IPS-NIHi11 (cell line): ENCODE results near the gene PARD3.

Source experiments
- DNase-seq: peaks from one replicate; pipeline ENCODE4 v3.0.0; 2012; ENCODE audit warnings: mixed read lengths, low spot score

PARD3 gene

DNA sequence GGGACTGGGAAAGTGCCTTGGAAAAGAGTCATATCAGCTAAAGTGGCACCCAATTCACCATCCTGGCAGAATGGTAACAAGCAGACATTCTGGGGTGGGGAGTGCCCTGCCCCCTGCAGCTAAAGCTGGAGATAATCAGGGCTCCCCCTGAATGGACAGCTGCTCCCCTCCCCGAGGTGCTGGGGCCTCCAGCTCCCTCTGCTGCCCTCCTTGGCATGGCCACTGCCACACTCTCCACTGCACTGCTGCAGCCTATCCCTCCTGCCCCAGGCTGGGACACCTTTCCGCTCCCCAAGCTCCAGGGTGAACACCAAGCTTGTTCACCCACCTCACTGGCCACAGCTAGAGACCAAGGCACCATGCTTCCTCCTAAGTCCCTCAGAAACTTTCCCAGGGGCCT, 9.8 kb upstream of the PARD3 start:
- peak; percentile 49 for DNase-seq

DNA sequence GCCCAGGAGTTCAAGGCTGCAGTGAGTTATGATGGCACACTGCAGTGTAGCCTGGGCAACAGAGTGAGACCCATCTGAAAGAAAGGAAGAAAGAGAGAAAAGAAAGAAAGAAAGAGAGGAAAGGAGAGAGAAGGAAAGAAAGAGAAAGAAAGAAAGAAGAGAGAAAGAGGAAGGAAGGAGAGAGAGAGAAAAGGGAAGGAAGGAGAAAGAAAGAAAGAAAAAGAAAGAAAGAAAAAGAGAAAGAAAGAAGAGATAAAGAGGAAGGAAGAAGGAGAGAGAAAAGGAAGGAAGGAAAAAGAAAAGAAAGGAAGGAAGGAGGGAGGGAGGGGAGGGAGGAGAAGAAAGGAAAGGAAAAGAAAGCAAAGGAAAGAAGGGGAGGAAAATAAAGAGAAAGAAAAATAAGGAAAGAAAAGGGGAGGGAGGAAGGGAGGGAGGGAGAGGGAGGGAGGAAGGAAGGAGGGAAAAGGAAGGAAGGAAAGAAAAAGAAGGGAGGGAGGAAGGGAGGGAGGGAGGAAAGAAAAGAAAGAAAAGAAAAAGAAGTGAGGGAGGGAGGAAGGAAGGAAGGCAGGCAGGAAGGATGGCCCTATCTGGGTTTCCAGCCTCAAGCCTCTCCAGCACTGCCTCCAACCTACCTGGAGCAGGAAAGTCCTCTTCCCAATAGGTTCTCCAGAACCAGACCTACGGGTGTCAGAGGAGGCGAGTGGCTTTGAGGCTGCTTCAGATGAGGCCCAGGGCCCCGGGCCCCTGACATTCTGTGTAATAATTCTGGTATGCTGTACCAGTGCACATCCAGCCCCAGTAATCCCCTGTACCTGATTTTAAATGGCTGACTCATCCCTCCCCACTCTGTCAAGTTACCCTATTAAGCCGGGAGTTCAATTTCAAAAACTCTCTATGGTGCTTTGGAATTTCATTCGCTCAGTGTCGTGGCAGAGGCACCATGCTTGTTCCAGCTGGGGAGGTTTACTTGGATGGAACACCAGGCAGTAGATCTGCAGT, 6.8 kb upstream of the PARD3 start:
- DNase-seq = no peak

DNA sequence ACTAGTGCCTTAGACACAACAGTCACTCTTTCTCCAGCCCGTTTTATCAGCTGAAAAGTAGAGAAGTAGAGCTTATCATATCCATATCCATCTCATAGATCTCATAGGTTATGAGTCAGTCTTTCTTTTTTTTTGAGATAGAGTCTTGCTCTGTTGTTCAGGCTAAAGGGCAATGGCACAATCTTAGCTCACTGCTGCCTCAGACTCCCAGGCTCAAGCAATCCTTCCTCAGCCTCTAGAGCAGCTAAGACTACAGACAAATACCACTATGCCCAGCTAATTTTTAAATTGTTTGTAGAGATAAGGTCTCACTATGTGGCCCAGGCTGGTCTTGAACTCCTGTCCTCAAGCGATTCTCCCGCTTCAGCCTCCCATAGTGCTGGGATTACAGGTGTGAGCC, 2.5 kb upstream of the PARD3 start:
- no peak for DNase-seq

DNA sequence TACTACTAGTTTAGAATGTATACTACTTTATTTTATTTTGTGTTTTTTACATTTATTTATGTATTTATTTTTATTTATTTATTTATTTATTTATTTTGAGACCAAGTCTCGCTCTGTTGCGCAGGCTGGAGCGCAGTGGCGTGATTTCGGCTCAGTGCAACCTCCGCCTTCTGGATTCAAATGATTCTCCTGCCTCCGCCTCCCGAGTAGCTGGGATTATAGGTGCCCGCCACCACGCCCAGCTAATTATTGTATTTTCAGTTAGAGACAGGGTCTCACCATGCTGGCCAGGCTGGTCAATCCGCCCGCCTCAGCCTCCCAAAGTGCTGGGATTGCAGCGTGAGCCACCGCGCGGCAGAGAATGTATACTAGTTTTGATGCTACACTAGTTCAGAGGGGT, 2.0 kb upstream of the PARD3 start:
- DNase-seq = no peak

DNA sequence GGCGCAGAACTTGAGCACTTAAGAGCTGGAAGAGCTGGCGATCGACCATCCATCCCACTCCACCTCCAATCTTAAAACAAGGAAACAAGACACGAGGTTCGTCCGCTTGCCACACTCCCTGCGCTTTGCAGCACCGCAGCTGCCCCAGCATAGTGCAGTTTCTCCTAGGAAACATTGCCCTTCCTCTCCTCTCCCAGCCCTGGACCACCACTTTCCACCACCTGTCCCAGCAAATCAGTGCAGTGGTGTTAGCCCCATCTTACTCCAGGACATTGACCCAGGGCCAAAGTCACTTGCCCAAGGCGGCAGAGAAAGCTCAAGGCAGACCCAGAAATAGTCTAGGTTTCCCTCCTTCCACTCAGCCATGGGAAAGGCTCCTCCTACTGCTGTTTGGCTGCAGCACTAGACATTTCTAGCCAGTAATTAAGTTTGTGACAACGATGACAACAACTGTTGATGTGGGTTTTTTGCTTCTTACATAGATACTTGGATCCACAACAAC, 1.5 kb upstream of the PARD3 start:
- no peak for DNase-seq

DNA sequence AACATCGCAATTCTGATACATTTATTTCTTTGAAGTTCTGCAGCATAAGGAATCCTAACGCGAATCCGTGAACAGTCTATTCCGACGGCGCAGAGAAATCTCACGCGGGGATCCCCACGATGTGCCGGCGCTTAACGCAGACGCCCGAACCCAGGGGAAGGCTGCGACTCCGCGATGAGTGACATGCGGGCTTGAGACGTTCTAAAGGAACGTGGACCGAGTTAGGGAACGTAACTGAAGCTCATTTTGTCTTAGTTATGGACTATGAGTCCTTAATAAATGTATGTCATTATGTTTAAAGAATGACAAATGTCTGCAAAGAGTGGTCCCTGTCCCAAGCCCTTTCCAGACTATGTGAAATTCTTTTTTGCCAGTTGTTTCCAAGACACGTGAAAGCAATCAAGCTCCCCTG, 995 bp upstream of the PARD3 start:
- no peak for DNase-seq

DNA sequence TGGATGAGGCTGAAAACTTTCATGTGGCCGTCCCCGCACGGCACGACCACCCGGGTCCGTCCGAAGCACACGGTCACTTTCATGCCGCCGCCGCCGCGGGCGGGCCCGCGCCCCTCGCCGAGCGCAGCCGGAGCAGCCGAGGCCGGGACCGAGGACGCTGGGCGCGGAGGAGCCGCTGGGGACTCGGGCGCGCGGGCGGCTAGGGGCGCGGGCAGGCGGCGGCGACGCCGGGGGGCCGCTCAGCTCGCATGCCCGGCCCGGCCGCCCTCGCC, 247 bp downstream of the PARD3 start:
- DNase-seq = no peak

DNA sequence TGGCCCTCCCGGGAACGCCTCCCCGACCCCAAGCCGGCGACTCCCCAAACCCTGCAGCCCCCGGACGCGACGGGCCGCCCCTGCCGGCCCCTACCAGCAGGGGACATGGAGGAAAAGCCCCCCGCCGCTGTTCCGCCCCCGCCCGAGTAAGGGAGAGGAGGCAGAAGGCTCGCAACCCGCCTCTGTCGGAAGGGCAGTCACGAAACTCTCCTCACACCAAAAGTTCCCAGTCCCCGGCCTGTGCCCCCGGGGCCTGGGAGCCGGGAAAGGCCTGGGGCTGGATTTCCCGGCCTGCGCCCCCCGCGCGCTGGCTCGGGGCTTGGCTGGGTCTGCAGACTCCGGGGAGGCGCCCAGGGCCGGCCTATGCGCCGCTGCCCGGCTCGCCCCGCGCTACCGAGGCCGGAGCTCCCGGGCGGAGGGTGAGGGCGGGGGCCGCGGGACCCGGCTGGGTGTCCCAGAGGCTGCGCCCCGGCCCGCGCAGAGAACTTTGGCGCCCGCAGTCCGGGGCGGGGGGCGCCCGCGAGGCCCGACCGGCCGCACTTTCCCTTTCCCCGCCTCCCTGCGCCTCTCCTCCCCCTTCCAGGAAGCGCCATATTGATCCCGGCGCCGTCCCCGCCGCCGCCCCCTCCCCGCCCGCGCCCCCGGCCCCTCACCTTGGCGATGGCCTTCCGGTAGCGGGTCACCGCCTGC, 728 bp downstream of the PARD3 start:
- DNase-seq = peak; percentile 83

DNA sequence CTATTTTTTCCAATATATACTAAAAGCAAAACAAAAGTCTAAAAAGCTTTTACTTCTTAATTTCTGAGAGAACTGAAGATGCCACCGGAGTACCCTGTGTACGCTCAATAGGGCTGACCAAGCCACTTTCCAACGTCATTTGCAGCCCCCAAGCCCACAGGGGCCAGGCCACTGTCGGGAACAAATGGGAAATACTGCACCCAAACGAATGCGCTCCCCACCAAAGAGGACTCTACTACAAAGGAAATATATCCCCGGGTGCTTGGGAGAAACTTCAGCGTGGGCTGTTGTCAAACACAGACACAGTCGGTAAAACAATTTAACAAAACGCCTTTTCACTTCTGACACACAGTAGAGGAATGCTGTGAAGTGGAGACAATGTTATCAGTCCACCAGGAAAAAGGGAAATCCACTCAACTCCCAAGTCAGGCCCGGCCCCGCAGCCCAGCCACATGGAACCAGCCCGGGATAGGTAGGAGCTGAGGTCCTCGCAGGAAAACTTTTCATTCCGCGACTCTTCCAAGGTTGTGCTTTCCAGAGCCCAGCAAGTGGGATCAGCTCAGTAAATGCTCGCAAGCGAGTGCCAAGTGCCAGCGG, 1.4 kb downstream of the PARD3 start:
- DNase-seq = no peak

DNA sequence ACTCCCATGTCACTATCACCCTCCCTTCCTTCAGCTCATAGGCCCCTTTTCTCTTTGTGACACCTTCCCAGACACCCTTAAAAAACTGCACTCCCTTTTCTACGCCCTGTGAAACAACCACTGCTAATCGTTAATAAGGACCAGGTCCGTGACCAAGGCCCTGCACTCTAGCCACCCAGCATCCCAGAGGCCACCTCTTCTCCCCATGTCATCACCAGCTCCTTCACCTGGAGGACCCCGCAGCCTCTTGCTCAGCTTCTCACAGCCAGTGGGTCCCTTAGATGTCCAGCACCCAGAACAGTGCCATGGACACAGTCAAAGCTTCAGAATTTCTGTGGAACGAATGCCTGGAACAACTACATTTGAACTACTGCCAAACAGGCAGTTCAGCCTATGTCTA, 2.3 kb downstream of the PARD3 start:
- DNase-seq = no peak

DNA sequence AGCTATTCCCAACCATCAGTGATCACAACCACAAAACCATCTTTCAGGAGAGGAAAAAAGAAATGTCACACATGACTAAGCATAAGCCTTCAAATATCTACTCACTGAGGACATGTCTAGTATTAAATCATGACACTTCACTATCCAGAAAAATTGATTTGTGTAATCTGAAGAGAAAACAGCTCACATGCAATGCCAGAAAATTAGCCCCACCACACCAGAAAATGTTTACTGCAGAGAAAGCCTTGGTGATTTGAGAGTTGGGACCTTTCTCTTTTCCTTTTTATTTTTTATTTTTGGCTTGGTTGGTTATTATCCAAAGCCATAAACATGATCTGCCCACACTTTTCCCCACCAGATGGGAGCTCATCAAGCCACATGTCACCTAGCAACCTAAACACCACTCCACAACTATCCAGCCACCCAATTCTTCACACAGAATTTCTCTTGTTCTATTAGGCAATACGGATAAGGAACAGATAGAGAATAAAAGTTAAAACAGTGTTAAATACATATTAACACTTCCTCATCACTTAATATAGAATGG, 3.1 kb downstream of the PARD3 start:
- no peak for DNase-seq

DNA sequence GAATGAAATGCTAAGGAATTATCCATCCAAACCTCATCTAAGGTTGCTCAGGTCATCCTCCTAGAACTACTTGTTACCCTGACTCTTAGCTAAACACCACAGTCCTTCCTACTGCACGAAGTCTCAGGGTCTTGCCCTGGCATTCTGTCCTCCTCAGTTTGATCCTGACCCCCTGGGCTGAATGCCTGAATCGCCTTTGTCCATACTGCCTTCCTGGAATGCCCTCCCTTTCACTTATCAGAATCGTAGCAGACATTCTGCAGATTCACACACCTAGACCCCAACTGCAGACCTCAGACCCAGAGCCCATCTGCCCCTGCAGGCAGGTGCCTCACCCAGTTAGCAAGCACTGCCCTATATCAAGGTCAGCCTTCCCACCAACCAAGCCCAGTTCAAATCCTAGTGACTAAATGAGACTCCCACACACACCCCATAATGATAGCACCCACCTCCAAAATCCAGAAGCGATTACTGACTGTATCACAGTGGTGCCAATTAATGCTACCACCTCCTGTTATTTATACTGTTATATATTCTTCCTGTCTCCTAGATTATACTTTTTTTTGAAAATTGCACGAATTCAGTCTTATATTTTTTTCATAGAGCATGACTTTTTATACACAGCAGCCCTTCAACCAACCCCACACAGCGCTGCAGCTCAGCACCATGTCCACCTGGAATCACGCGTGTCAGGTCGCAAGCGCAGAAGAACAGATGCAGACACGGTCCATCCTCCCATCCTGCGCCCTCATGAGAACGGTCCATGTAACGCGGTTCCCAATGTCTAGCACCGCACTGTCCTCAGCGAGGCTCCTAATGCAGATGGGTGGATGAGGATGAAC, 3.7 kb downstream of the PARD3 start:
- no peak for DNase-seq

DNA sequence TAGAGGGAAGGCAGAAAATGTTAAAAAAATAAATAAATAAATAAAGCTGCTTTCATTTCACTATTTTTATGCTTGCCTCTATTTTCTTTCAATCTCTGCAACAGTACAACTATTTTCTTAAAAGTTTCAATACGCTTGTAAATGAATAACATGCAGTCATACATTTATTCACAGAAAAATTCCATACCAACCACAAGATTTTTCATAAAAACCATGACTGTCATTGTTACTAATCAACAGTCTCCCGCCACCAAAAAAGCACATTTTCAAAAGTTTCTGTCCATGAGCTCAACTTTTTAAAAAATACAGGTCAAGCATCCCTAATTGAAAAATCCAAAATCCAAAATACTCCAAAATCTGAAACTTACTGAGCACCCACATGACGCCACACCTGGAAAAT, 5.3 kb downstream of the PARD3 start:
- DNase-seq = no peak

DNA sequence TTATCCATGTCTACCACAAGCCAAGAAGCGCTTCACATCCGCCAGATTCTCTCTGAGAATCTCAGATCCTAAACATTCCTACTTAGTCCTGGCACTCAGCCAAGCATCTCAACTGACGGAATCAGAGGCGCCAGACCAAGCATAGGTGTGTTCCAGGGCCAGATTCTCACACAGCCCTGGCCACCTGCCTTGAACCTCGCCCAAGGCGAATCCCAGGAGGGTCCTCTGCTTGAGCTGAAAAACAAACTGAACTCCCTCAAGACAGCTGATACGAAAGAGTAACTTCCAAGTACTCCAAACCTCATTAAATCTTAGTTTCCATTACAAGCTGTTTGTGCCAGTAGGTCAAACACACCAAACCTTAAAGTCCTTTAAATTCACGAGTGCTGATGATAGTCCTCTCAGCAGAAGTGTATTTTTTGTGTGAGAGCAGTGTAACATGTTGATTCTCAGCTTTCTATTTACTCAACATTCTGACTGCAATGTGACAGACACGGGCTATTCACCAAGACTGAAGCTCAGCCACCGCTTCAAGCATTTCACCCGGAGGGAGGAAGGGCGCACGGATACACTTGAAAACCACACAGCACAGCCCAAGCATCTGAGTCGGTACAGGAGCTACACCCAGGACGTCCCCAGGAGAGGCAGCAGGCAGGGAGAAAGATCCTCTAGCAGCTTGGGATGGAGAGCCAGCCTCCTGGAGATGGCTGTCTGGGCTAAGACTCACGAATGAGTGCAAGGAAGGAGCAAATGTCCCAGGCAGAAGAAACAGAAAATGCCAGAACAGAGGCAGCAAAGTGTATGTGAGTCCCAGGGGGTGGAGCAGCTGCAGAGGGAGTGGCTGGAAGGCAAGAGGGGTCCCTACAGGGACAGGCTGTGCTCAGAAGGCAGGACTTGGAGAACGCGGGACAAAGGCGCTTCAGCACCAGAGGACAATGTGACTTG, 6.0 kb downstream of the PARD3 start:
- no peak for DNase-seq

DNA sequence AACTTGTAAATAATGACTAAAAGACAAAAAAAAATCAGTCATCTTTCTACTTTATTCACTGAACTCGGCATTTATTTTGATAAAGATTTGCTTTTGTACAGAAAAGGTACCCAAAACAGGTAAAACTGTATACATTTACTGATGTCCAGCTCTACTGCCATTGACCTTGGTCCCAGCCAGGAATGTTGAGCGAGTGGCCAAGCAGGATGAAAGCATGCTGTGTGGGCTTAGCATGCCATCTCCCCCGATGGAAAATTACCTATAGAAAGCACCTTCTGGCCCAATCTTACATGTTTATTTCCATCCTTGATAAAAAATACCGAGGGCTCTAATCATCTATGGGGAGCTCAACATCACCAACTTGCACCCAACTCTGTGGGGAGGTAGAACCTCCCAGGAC, 6.8 kb downstream of the PARD3 start:
- DNase-seq = no peak

DNA sequence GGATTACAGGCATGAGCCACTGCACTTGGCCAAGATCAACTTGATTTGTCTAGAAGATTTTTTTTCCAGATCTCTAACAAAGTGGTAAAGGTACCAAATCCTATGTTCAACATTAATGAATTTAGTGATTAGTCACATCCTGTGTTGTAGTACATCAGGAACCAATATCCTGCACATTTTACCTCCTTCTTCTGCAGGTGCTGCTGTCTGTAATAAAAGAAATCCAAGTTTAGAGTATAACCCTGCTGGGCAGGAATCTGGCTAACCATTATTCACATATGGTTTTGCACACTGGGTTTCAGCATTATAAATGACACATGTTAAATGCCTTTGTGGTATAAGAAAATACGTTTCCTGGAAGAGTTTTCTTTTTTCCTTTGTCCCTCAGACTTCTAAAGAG, 10.8 kb downstream of the PARD3 start:
- no peak for DNase-seq

DNA sequence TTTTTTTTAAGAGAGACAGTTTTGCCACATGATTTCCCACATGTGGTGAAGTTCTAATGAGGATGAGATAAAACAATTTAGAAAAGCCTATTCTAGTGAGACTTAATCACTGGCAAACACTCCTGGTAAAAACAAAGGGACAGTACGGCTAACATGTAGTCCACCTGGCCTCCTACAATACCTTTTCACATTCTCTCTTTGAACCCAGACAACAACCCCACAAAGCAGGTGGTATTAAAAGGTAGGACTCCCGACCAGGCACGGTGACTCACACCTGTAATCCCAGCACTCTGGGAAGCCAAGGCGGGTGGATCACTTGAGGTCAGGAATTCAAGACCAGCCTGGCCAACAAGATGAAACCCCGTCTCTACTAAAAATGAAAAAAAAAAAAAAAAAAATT, 12.4 kb downstream of the PARD3 start:
- no peak for DNase-seq

DNA sequence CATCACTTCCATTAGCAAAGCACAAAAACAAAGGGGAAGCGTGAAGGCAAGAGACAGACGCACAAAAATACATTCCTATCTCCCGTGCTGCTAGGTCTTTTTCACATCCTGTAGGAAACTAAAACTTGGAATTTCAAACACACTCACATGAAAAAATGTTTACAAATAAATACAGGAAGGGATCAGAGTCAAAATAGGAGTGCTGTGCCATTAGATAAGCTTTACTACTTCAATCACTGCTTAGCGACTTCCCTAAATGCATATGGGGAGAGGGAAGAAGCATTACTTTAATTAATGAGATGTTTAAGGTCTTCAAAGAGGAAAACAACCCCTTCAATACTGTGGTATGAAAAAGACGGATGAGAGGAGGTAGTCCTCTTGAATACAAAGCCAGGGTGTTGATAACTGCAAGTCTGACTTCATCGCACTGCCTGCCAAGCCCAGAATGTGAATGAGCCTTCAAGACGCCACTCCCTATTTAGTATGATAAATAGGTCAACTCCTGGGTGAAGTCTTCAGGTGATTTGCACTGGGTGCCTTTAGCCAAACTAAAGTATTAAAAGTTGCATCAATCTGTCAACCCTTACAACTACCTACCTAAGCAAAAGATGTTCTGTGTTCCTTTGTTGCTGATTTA, 13.9 kb downstream of the PARD3 start:
- DNase-seq = no peak

DNA sequence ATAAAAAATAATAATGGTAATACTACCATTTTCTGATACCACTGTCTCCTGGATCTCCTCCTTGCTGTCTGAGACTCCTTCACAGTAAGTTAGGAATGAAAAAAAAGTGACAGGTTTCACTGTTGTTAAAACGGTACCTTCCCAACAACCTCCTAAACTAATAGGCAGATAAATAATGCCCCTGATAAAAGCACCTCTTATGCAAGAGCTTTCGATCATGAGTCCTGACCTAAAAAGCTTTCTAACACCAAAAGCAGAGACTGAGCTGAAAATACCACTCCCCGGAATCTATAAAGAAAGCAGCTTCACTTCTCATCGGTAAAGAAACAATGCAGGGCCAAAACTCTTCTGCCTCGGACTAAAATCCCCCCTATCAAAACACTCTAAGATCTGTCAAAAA, 14.5 kb downstream of the PARD3 start:
- no peak for DNase-seq

DNA sequence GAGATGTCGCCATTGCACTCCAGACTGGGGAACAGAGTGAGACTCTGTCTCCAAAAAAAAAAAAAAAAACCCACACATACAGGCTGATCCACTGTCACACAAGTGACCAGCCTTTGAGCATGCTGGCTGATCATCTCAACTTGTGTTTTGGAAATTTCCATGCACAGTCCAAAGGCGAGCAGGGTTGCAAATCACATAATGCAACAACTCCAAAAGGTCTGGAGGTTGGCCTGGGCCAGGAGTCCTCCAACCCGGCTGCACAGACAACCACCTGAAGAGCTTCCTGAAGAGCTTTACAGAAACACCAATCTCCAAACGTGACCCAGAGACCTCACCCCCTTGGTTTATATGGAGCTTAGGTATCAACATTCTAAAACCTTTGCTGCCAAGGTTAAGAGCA, 16.4 kb downstream of the PARD3 start:
- no peak for DNase-seq
